H1 (cell line): Measurements from ENCODE around the gene PRTG. TPM values are rescaled to one million over a fixed set of nuclear protein-coding genes. Genes with fewer than 3 reads are reported as not detected.

Experiments
- CTCF ChIA-PET: fragments of 300-600 bp; sonication (Branson Sonifier 250); formaldehyde crosslinking; loops from one replicate; lab custom pipeline; 2021; ENCODE audit not compliant: partially characterized antibody; lab: Charles Lee
- POLR2A ChIA-PET: fragments of 300-600 bp; sonication (Branson Sonifier 250); formaldehyde crosslinking; loops from one replicate; lab custom pipeline; 2021; ENCODE audit warnings: inconsistent platforms; ENCODE audit not compliant: partially characterized antibody; lab: Charles Lee
- DNase-seq, 2 experiments: peaks; one replicate each; pipeline versions ENCODE4 v3.0.0 to v3.0.0-alpha.2; 2010 to 2022; ENCODE audit warnings: low spot score in 2 of 2, low read depth in 1 of 2, mixed read lengths in 1 of 2
- FAIRE-seq: peaks from 2 replicates; lab custom pipeline; 2011; peaks lifted over from hg19 to GRCh38; lab: Jason Lieb, UNC
- H2AFZ ChIP-seq: 2 replicates; pipeline ENCODE4 v1.8.1; 2012; ENCODE audit warnings: low read length, inconsistent platforms
- H2AK5ac ChIP-seq: 2 replicates; pipeline ENCODE4 v1.6.1; 2013; ENCODE audit warnings: low read depth, low read length
- H2BK120ac ChIP-seq: replicated peaks from 2 replicates; pipeline ENCODE3; 2013; ENCODE audit warnings: low read depth, low read length, inconsistent platforms
- H2BK12ac ChIP-seq: 2 replicates; pipeline ENCODE4 v1.6.1; 2013; ENCODE audit warnings: low read depth, low read length
- H2BK15ac ChIP-seq: 2 replicates; pipeline ENCODE4 v1.6.1; 2013; ENCODE audit warnings: low read length
- H2BK20ac ChIP-seq: 2 replicates; pipeline ENCODE4 v1.6.1; 2013; ENCODE audit warnings: low read length
- H2BK5ac ChIP-seq: 2 replicates; pipeline ENCODE4 v1.6.1; 2013; ENCODE audit warnings: low read depth, low read length
- H3K14ac ChIP-seq: 2 replicates; pipeline ENCODE4 v1.6.1; 2013; ENCODE audit warnings: inconsistent platforms; ENCODE audit not compliant: insufficient read length
- H3K18ac ChIP-seq: 2 replicates; pipeline ENCODE4 v1.6.1; 2013; ENCODE audit warnings: low read length; ENCODE audit errors: extremely low read depth
- H3K23ac ChIP-seq: 2 replicates; pipeline ENCODE4 v1.6.1; 2013; ENCODE audit warnings: inconsistent platforms; ENCODE audit not compliant: insufficient read length
- H3K23me2 ChIP-seq: 2 replicates; pipeline ENCODE4 v1.6.1; 2013; ENCODE audit warnings: low read depth, low read length
- H3K27ac ChIP-seq: 2 replicates; pipeline ENCODE4 v1.6.1; 2011; ENCODE audit warnings: low read depth, low read length, inconsistent platforms
- H3K27me3 ChIP-seq, 4 experiments: replicated peaks in 1 of 4; 1 replicate in 1 of 4; 2 replicates in 3 of 4; pipeline versions ENCODE4 v1.6.1 to v1.8.1; 2011 to 2013; ENCODE audit warnings: low read length in 3 of 4, mild to moderate bottlenecking in 3 of 4, inconsistent platforms in 2 of 4, mixed read lengths in 2 of 4, moderate library complexity in 1 of 4; ENCODE audit not compliant: control insufficient read depth in 3 of 4, insufficient read depth in 3 of 4; ENCODE audit errors: extremely low read depth in 1 of 4
- H3K36me3 ChIP-seq, 4 experiments: 2 replicates each; pipeline versions ENCODE4 v1.6.1 to v1.8.1; 2011 to 2013; ENCODE audit warnings: mild to moderate bottlenecking in 4 of 4, low read length in 3 of 4, moderate library complexity in 2 of 4, control low read depth in 1 of 4, inconsistent platforms in 1 of 4; ENCODE audit not compliant: insufficient read depth in 4 of 4, control insufficient read depth in 2 of 4
- H3K4ac ChIP-seq: replicated peaks from 2 replicates; pipeline ENCODE3; 2013; ENCODE audit warnings: low read length, low read depth, mixed read lengths, inconsistent platforms; ENCODE audit not compliant: insufficient read length
- H3K4me1 ChIP-seq, 4 experiments: replicated peaks in 1 of 4; 1 replicate in 1 of 4; 2 replicates in 3 of 4; pipeline versions ENCODE4 v1.6.1 to v1.8.1; 2011 to 2013; ENCODE audit warnings: low read length in 3 of 4, inconsistent platforms in 2 of 4, mixed read lengths in 1 of 4; ENCODE audit not compliant: insufficient read depth in 4 of 4, control insufficient read depth in 3 of 4
- H3K4me2 ChIP-seq, 2 experiments: 2 replicates each; pipeline versions ENCODE4 v1.6.1 to v1.8.1; 2011 to 2013; ENCODE audit warnings: low read depth in 2 of 2, low read length in 2 of 2, control low read depth in 1 of 2, inconsistent platforms in 1 of 2, mild to moderate bottlenecking in 1 of 2; ENCODE audit not compliant: insufficient read depth in 1 of 2
- H3K4me3 ChIP-seq, 4 experiments: fragments of 200-600, 300-600 bp in 1 of 4; sonication (generic), shearing (Covaris generic), sonication (Bioruptor Twin) in 1 of 4; 2 replicates each; pipeline versions ENCODE4 v1.5.1 to v1.8.1; 2011 to 2016; ENCODE audit warnings: low read length in 4 of 4, low read depth in 3 of 4, control low read depth in 2 of 4, inconsistent platforms in 2 of 4, mild to moderate bottlenecking in 2 of 4, mixed read lengths in 1 of 4, moderate library complexity in 1 of 4; ENCODE audit not compliant: insufficient read depth in 2 of 4; ENCODE audit errors: extremely low read depth in 1 of 4
- H3K56ac ChIP-seq: replicated peaks from 2 replicates; pipeline ENCODE3; 2013; ENCODE audit warnings: low read depth, mild to moderate bottlenecking, mixed read lengths, low read length, inconsistent platforms; ENCODE audit not compliant: insufficient read length
- H3K79me1 ChIP-seq: 2 replicates; pipeline ENCODE4 v1.6.1; 2013; ENCODE audit warnings: low read depth, low read length, control low read depth
- H3K79me2 ChIP-seq, 2 experiments: 2 replicates each; pipeline versions ENCODE4 v1.6.1 to v1.8.1; 2012 to 2013; ENCODE audit warnings: low read length in 2 of 2, mild to moderate bottlenecking in 2 of 2, inconsistent platforms in 1 of 2; ENCODE audit not compliant: insufficient read depth in 2 of 2, control insufficient read depth in 1 of 2
- H3K9ac ChIP-seq, 4 experiments: replicated peaks in 1 of 4; 1 replicate in 1 of 4; 2 replicates in 3 of 4; pipeline versions ENCODE4 v1.6.1 to v1.8.1; 2011 to 2013; ENCODE audit warnings: low read depth in 3 of 4, low read length in 3 of 4, control low read depth in 2 of 4, mild to moderate bottlenecking in 2 of 4, moderate library complexity in 2 of 4, inconsistent platforms in 1 of 4; ENCODE audit errors: extremely low read depth in 1 of 4
- H3K9me3 ChIP-seq, 2 experiments: 2 replicates each; pipeline versions ENCODE4 v1.6.1 to v1.8.1; 2012 to 2013; ENCODE audit warnings: mild to moderate bottlenecking in 2 of 2, moderate library complexity in 2 of 2, control low read depth in 1 of 2, inconsistent platforms in 1 of 2, low read depth in 1 of 2, low read length in 1 of 2, mixed read lengths in 1 of 2; ENCODE audit not compliant: insufficient read depth in 2 of 2
- H4K20me1 ChIP-seq, 2 experiments: replicated peaks in 1 of 2; 2 replicates each; pipeline versions ENCODE3 to v1.8.1; 2011 to 2013; ENCODE audit warnings: inconsistent platforms in 2 of 2, low read length in 2 of 2, mild to moderate bottlenecking in 1 of 2; ENCODE audit not compliant: insufficient read depth in 2 of 2, control insufficient read depth in 1 of 2
- H4K5ac ChIP-seq: 2 replicates; pipeline ENCODE4 v1.6.1; 2013; ENCODE audit warnings: low read length, low read depth, mixed read lengths, inconsistent platforms; ENCODE audit not compliant: insufficient read length
- H4K8ac ChIP-seq: 2 replicates; pipeline ENCODE4 v1.8.0; 2013; ENCODE audit warnings: mild to moderate bottlenecking, moderate library complexity, low read length, inconsistent platforms; ENCODE audit not compliant: insufficient read depth; ENCODE audit errors: extremely low read depth
- H4K91ac ChIP-seq: replicated peaks from 2 replicates; pipeline ENCODE3; 2013; ENCODE audit warnings: low read length, mixed read lengths, inconsistent platforms; ENCODE audit not compliant: insufficient read length
- EZH2 ChIP-seq: fragments of 200-600 bp; sonication (generic); IDR thresholded peaks from 2 replicates; pipeline ENCODE4 v1.7.1; 2012; ENCODE audit warnings: low read depth, mild to moderate bottlenecking, moderate library complexity, low read length, inconsistent platforms; ENCODE audit not compliant: severe bottlenecking
- SIRT6 ChIP-seq: IDR thresholded peaks from one replicate; pipeline ENCODE4 v1.7.1; 2012; ENCODE audit warnings: low read length, inconsistent platforms
- WGBS, 2 experiments: shearing (Covaris generic) in 1 of 2; methylation state at CpG; one replicate each; pipeline versions ENCODE4 v1.1.6 to v1.1.7; 2013 to 2015; ENCODE audit warnings: low lambda C conversion rate in 2 of 2, mixed read lengths in 2 of 2, inconsistent platforms in 1 of 2, low coverage in 1 of 2, missing lambda C conversion rate in 1 of 2; ENCODE audit not compliant: insufficient replicate concordance in 2 of 2, insufficient coverage in 1 of 2, insufficient read length in 1 of 2; ENCODE audit errors: extremely low coverage in 1 of 2, missing lambda C conversion rate in 1 of 2; 5-methylcytosine and 5-hydroxymethylcytosine counted together
- polyA plus RNA-seq, 7 experiments: library from polyadenylated mRNA; depleted of rRNA in 3 of 7; stranded (reverse) in 5 of 7; unstranded in 2 of 7; fragments of >200 nt in 5 of 7; fragments of 200-250 nt in 2 of 7; gene quantifications; 1 replicate in 5 of 7; 2 replicates in 1 of 7; 4 replicates in 1 of 7; pipeline versions ENCODE4 v1.2.1 to v1.2.3, GENCODE V29; 2011 to 2013; ENCODE audit warnings: missing spikeins in 2 of 7, mixed read lengths in 2 of 7
- total RNA-seq: library from RNA; stranded (reverse); fragmentation: NEBNext Ultra II Directional; extraction: Animal tissue kit (Norgen Biotek cat#: 25700); gene quantifications from 2 replicates; pipeline ENCODE4 v1.2.1, GENCODE V29; 2021

The PRTG gene
- total and polyA plus RNA-seq, 2 of the 8 experiments (the other 6 are each of a cell fraction or from before 2014, with no cell fraction given): 3.1 to 3.2 TPM

GRCh38 chr15:55599439-55599838 is 143.5 kb downstream of the PRTG start:
- H3K9me3 ChIP-seq: no peaks in the 10 kb centered on the region
- DNase-seq: no peak
- no peak for FAIRE-seq
- H2AFZ ChIP-seq: no peak overlapping the region
- H3K27ac ChIP-seq: no peak overlapping the region
- no peak overlapping the region for H4K91ac ChIP-seq
- H3K4me1 ChIP-seq: no peaks in the 10 kb centered on the region
- no peaks in the 10 kb centered on the region for H3K79me1 ChIP-seq
- no peaks in the 10 kb centered on the region for H3K23me2 ChIP-seq
- H3K23ac ChIP-seq: no peak overlapping the region
- no peak overlapping the region for H4K8ac ChIP-seq
- no peaks in the 10 kb centered on the region for H3K36me3 ChIP-seq
- no peak overlapping the region for H2BK20ac ChIP-seq
- no peaks in the 10 kb centered on the region for H3K27me3 ChIP-seq
- no peak overlapping the region for H2BK5ac ChIP-seq
- POLR2A ChIA-PET: no interaction called here
- no peak overlapping the region for H3K4me2 ChIP-seq
- H2BK120ac ChIP-seq: no peak overlapping the region
- H3K56ac ChIP-seq: no peak overlapping the region
- H4K5ac ChIP-seq: no peak overlapping the region
- no peak overlapping the region for H3K9ac ChIP-seq
- WGBS, 2 experiments: 89% methylated on average over 3 of the region's 3 CpGs; no CpG with 5 or more reads in 1 of the 2 experiments
- H3K79me2 ChIP-seq: no peaks in the 10 kb centered on the region
- TF ChIP-seq SIRT6 (no peak), EZH2 (no peak)
- no peak overlapping the region for H3K4ac ChIP-seq
- H3K14ac ChIP-seq: no peak overlapping the region
- H2BK15ac ChIP-seq: no peak overlapping the region
- no peak overlapping the region for H2BK12ac ChIP-seq
- H4K20me1 ChIP-seq: no peaks in the 10 kb centered on the region
- H3K18ac ChIP-seq: no peak overlapping the region
- no peak overlapping the region for H3K4me3 ChIP-seq
- H2AK5ac ChIP-seq: no peak overlapping the region
- CTCF ChIA-PET: interaction anchor here (1.1 kb wide), 1 partner anchor 10 kb away, joined by 4 read pairs; no protein-coding TSS in a partner anchor
